GM19193 (cell line): ENCODE results near the gene PRKAR2B.

Source experiments
- POLR2A ChIP-seq: IDR thresholded peaks from 4 replicates; pipeline ENCODE4 v1.6.1; 2011; ENCODE audit not compliant: insufficient read depth, insufficient read length; ENCODE audit errors: extremely low read depth

Gene PRKAR2B

GRCh38 chr7:107020400-107020799 is 24.1 kb upstream of the PRKAR2B start:
- TF ChIP-seq POLR2A, result no peak

GRCh38 chr7:107021600-107021999 is 22.9 kb upstream of the PRKAR2B start:
- TF ChIP-seq POLR2A, result no peak

- no peak for TF ChIP-seq POLR2A
Observed at GRCh38 chr7:107023522-107024151, 20.9 kb upstream of the PRKAR2B start.

- no peak for TF ChIP-seq POLR2A
Observed at GRCh38 chr7:107024906-107025305, 19.6 kb upstream of the PRKAR2B start.

GRCh38 chr7:107025449-107026103 is 18.9 kb upstream of the PRKAR2B start:
- no peak for TF ChIP-seq POLR2A

GRCh38 chr7:107026166-107026565 is 18.3 kb upstream of the PRKAR2B start:
- no peak for TF ChIP-seq POLR2A

- TF ChIP-seq POLR2A, result no peak
Observed at GRCh38 chr7:107027208-107027607, 17.3 kb upstream of the PRKAR2B start.

- no peak for TF ChIP-seq POLR2A
Observed at GRCh38 chr7:107029061-107029763, 15.3 kb upstream of the PRKAR2B start.

- TF ChIP-seq POLR2A, result no peak
Observed at GRCh38 chr7:107029764-107030286, 14.7 kb upstream of the PRKAR2B start.

- no peak for TF ChIP-seq POLR2A
Observed at GRCh38 chr7:107032050-107032449, 12.5 kb upstream of the PRKAR2B start.

GRCh38 chr7:107032720-107033438 is 11.6 kb upstream of the PRKAR2B start:
- TF ChIP-seq POLR2A, result no peak

GRCh38 chr7:107034553-107034952 is 10.0 kb upstream of the PRKAR2B start:
- no peak for TF ChIP-seq POLR2A

GRCh38 chr7:107035446-107035845 is 9.1 kb upstream of the PRKAR2B start:
- no peak for TF ChIP-seq POLR2A

GRCh38 chr7:107036535-107036934 is 8.0 kb upstream of the PRKAR2B start:
- no peak for TF ChIP-seq POLR2A

GRCh38 chr7:107037717-107038603 is 6.5 kb upstream of the PRKAR2B start:
- no peak for TF ChIP-seq POLR2A
